Measurements from ENCODE around the gene TICRR. TPM values are rescaled to one million over a fixed set of nuclear protein-coding genes. Genes with fewer than 3 reads are reported as not detected.

Gene TICRR
- polyA plus RNA-seq, 1 donor, result 17.9 TPM

- DNase-seq, result no peak
Measured at GRCh38 chr15:89630260-89630659, 55.0 kb downstream of the TICRR start.

DNA sequence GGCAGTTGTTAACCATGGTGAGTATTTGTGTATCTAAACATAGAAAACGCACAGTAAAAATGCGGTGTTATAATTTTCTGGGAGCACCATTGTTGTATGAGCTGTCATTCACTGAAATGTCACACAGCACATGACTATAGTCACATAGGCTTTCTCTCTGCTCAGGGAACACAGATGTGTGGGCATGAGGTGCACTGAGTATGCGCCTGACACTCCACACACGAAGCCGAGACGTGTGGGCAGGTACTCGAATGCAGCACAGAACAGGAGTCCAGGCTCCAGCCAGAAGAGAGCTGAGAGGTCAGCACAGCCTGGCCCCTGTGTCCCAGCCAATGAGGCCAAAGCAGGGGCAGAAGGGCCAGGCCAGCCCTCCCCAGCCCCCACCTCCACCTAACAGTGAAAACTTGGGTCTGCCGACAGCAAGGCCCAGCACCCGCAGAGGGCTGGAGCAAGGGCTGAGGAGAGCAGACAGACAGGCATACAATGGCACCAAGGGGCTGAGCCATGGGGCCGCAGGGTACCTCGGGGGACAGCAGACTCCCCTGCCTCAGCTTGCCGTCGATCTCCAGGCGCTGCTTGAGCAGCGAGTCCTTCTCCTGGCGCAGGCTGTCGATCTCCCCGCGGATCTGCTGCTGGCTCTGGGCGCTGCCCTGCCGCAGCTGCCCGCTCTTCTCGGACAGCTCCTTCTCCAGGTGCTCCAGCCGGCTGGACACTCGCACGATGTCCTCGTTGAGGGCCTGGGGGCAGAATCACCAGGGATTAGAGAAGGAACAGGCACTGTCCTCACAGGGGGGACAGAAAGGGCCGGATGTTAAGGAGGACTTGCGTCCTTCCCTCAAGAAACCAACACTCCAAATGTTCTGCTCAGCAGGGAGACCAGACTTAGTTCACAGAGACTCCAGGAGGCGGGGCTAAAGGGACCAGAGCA is 56.0 kb downstream of the TICRR start:
- no peak for DNase-seq

GRCh38 chr15:89631902-89632264 is 56.6 kb downstream of the TICRR start:
- no peak for DNase-seq

DNA sequence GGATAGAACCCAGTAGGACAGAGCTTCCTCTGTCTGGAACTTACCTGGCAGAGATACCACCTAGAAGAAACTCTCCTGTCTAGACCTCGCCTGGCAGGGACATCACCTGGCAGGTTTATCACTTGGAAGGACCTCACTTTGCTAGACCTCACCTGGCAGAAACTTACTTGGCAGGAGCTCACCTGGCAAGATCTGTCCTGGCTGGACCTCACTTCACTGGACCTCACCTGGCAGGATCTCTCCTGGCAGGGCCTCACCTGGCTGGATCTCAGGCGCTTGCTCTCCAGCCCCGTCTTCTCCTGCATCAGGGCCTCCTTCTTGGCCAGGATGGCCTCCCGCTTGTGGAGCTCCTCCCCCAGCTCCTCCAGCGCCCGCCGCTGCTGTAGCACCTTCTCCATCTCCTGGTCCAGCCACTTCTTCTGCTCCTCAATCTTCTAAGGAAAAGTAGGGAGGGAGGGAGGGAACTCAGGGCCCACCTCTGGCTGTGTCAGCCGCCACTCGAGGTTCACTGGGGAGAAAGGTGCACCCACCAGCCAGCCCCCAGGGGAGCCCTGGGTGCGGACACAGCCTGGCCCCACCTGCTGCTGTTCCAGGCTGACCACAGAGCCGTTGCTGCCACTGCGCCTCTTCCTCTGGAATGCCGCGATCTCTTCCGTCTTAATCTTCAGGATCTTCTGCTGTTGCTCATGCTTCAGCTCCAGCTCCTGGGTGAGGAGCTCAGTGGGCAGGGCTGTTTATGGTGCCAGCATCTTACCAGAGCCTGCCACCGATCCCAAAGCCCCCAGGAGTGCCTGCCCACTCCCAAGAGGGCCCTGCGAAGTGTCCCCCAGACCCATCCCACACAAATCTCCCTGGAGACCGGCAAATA is 57.5 kb downstream of the TICRR start:
- no peak for DNase-seq

DNA sequence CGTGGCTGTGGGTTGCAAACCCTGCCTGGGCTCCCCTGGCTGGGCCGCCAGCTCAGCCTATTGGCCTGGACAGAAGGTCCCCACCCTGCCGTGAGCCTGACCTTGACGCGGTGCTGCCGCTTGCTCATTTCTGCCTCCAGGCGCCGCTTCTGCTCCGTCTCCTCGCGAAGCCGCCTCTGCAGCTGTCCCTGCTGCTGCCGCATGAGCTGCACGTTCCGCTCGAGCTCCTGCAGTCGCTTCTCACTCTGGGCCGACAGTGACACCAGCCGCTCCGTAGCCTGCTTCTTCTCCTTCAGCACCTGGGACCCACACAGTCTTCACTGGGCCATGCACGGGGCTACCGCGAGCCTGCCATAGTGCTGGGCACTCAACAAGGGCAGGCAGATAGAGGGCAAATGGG is 58.3 kb downstream of the TICRR start:
- DNase-seq, result no peak

DNA sequence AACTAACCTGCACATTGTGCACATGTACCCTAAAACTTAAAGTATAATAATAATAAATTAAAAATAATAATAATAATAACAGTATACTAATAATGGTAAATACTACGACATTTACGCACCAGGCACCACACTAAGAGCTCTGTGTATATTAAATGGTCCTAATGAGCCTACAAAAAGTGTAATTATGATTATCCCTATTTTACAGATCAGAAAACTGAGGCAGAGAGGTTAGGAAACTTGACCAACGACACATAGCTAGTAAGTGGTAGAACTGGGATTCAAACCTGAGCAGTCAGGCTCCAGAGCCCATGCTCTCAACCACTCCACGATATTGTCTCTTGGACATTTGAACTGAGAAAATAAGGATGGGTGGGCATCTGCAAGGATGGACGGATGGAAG is 65.0 kb downstream of the TICRR start:
- no peak for DNase-seq

DNA sequence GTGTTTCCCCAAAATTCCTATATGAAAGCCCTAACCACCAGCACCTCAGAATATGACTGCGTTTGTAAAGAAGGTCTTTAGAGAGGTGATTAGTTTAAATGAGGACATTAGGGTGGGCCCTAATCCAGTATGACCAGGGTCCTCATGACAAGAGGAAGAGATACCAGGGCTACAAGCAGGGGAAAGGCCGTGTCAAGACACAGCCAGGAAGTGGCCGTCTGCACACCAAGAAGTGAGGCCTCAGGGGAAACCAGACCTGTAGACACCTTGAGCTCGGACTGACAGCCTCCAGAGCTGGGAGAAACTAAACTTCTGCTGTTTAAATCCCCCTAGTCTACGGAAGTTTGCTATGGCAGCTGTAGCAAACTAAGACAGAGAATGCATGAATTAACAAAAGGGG is 65.8 kb downstream of the TICRR start:
- DNase-seq, result no peak

GRCh38 chr15:89642106-89642505 is 66.8 kb downstream of the TICRR start:
- DNase-seq, result no peak

DNA sequence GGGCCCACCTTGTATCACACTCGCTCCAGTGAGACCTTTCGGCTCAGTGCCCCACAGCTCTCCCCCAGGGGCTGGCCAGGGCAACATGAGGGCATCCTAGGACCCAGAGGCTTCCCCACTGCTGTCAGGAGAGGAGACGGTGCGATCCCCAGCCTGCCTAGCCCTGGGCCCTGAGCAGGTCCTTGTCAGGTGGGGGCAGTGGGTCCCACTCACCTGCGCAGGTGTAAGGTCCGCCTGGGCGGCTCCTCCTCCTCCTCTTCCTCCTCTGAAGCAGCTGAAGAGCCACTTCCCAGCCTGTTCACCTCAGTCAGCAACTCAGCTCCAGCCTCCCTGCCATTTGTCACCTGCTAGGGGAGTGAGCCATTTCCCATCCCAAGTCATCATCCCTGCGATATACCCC is 70.4 kb downstream of the TICRR start:
- no peak for DNase-seq

DNA sequence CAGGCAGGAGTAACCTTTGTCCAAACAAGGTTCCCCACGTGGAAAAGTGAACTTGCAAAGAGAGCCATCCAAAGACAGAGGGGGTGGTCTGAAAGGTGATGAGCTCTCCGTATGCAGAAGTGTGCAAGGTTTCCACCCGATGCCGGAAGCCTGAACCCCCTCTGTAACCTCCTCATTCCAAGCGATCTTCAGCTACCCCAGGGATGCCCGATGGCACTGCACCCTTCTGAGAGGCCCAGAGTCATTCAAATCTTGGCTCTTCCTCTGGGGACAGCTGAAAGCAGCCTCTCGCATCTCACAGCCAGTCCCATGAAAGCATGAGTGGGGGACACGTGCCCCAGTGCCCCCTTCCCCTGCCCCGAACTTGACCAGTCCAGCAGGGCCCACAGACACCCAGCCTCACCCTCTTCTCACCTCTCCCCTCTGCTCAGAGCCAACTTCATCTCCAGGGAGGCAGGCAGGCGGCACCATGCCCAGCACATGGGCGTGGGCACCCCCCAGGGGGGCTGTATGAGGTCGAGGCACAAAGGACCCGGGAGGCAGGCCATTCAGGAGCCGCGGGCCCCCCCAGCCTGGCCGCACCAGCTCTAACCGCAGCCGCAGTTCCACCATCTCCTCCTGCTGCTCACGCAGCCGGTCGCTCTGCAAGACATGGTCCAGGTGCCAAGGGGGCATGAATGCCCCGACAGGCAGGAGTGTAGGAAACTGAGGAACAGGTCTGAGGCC is 71.3 kb downstream of the TICRR start:
- no peak for DNase-seq

- DNase-seq, result no peak
Measured at GRCh38 chr15:89647191-89647851, 72.1 kb downstream of the TICRR start.

GRCh38 chr15:89648106-89649012 is 73.1 kb downstream of the TICRR start:
- DNase-seq, result no peak

DNA sequence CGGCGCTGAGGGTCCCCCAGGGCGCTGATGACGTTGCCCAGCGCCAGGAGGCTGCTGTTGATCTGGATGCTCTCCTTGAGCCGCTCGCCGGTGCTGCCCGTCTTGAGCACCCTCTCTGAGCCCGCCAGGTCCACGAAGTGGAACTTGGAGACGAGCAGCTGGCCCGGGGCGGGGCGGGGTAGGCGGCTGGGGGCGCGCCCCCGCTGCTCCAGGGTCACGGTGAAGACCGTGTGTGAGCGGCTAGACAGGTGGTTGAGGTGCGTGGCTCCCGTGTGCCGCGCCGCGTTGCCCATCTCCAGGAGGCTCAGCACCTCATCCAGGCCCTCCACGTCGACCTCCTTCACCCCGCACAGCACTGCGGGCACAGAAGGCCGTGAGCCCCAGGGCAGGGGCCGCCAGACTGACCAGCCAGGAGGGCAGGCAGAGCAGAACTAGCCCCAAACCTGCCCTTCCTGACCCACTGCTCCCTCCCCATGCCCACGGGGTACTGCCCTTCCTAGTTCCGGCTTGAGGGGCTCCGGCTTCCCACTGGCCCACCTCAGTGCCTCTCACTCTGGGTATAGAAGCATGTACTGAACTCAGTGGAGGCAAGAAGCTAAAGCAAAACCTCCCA is 73.8 kb downstream of the TICRR start:
- DNase-seq, result no peak

GRCh38 chr15:89649716-89650115 is 74.4 kb downstream of the TICRR start:
- no peak for DNase-seq

DNA sequence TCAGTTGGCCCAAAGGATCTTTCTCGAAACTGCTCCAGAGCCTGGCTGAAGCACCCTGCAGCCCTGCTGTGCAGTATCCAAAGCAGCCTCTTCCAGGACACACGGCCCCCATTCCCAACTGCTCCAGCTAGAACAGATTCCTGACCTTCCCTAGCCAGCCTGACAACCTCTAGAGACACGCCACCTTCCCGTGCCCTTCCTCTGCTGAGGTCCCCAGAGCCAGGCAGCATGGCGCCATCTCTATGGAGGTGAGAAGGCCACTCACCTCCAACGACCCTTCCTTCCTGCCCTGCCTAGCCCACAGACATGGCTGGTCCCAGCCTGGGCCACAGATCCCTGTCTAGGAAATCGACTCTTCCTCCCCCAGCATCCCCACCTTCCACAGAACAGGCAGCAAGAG is 76.9 kb downstream of the TICRR start:
- DNase-seq, result no peak

GRCh38 chr15:89652666-89653065 is 77.4 kb downstream of the TICRR start:
- no peak for DNase-seq

GRCh38 chr15:89653578-89653977 is 78.3 kb downstream of the TICRR start:
- no peak for DNase-seq

GRCh38 chr15:89654301-89654761 is 79.1 kb downstream of the TICRR start:
- DNase-seq, result no peak

DNA sequence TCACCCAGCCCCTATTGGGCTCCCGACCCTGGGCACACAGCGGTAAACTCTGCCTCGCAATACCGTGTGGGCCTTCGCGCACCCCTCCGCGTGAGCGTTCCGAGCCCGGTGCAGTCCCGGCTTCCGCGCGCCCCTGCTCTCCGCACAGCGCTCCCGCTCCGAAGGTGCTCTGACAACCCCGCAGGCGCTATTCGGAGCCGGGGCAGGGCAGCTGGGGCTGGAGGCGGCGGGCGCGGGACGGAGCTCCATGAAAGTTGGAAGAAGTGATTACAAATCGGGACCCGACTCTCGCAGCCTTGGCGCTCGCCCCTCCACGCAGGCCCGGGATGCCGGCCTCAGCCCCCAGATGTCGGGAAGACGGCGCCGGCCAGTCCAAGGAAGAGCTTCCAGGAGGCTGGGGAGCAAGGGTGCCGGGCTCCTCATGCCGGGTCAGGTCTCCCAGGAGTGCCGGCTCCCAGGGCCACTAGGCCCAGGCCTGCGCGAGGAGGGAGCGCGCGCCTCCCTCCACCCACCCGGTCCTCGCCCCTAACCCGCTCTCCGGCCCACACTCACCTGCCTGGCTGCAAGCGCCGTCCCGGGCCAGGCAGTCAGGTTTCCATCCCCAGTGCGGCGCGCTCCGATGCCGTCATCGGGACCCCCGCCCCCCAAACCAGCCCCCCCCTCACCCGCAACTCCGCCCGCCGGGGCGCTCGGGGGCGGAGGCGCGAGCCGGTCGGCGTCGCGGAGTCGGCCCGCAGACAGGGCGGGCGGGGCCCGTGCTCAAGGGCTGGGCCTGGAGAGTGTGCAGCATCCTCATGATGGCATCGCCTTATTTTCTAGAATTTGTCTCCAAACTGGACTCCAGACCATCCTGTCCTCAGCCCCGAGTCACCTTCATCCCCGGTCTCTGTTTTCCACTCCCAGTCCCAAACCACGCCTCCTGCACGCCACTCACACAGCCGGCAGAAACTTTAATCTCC is 79.9 kb downstream of the TICRR start, which contains the start of gene KIF7:
TSS of gene KIF7 (minus strand) at position 621 of the 959 bp plus-strand sequence. CDS start 2,537 bp downstream, outside the sequence.
- DNase-seq, result peak; percentile 68

Data from left kidney (tissue), 2 donors.